Keratinocyte (primary cell): ENCODE results near the gene CDK15. TPM values are rescaled to one million over a fixed set of nuclear protein-coding genes. Genes with fewer than 3 reads are reported as not detected.
A peak's percentile ranks its signal among the peaks of the same experiment; 100 is the strongest.
"Not testable (repeated sequence)": the region's sequence is repeated elsewhere in the genome, so short reads cannot be mapped to it uniquely, and the experiment has no call there.

ENCODE experiments used
- DNase-seq: peaks from one replicate; pipeline ENCODE4 v3.0.0-alpha.2; 2011; ENCODE audit warnings: low read depth, missing footprints, low spot score
- FAIRE-seq: peaks from 2 replicates; lab custom pipeline; 2011; peaks lifted over from hg19 to GRCh38; lab: Jason Lieb, UNC
- H2AFZ ChIP-seq: 2 replicates; pipeline ENCODE4 v1.6.0; 2012; ENCODE audit warnings: low read length, control low read depth, inconsistent platforms; ENCODE audit not compliant: control insufficient read depth
- H3K27ac ChIP-seq: 2 replicates; pipeline ENCODE4 v1.5.1; 2011; ENCODE audit warnings: low read length; ENCODE audit not compliant: control insufficient read depth, insufficient read depth
- H3K27me3 ChIP-seq: 3 replicates; pipeline ENCODE4 v1.6.0; 2011; ENCODE audit warnings: low read length; ENCODE audit not compliant: control insufficient read depth, insufficient read depth; ENCODE audit errors: extremely low read depth
- H3K36me3 ChIP-seq, 2 experiments: 2 replicates in 1 of 2; 3 replicates in 1 of 2; pipeline ENCODE4 v1.5.1; 2011; ENCODE audit warnings: low read length in 2 of 2, mild to moderate bottlenecking in 1 of 2; ENCODE audit not compliant: control insufficient read depth in 2 of 2, insufficient read depth in 2 of 2; ENCODE audit errors: extremely low read depth in 1 of 2
- H3K4me1 ChIP-seq: 3 replicates; pipeline ENCODE4 v1.5.1; 2011; ENCODE audit warnings: low read length; ENCODE audit not compliant: control insufficient read depth, insufficient read depth; ENCODE audit errors: extremely low read depth
- H3K4me2 ChIP-seq: 3 replicates; pipeline ENCODE4 v1.6.0; 2011; ENCODE audit warnings: low read depth, low read length; ENCODE audit not compliant: control insufficient read depth, insufficient read depth; ENCODE audit errors: extremely low read depth
- H3K4me3 ChIP-seq, 3 experiments: fragments of 200-600 bp in 1 of 3; sonication (generic) in 1 of 3; 2 replicates in 2 of 3; 3 replicates in 1 of 3; pipeline ENCODE4 v1.5.1; 2011 to 2016; ENCODE audit warnings: low read length in 3 of 3, mild to moderate bottlenecking in 3 of 3, control low read depth in 2 of 3, inconsistent platforms in 1 of 3, low read depth in 1 of 3, mixed read lengths in 1 of 3, mixed run types in 1 of 3, moderate library complexity in 1 of 3; ENCODE audit not compliant: control insufficient read depth in 2 of 3, insufficient read depth in 2 of 3; ENCODE audit errors: extremely low read depth in 1 of 3
- H3K79me2 ChIP-seq: 2 replicates; pipeline ENCODE4 v1.6.0; 2012; ENCODE audit warnings: low read length; ENCODE audit not compliant: control insufficient read depth, insufficient read depth
- H3K9ac ChIP-seq: 3 replicates; pipeline ENCODE4 v1.6.0; 2011; ENCODE audit warnings: low read length; ENCODE audit not compliant: control insufficient read depth, insufficient read depth; ENCODE audit errors: extremely low read depth
- H3K9me1 ChIP-seq: 3 replicates; pipeline ENCODE4 v1.6.0; 2011; ENCODE audit warnings: low read length; ENCODE audit not compliant: control insufficient read depth, insufficient read depth; ENCODE audit errors: extremely low read depth
- H3K9me3 ChIP-seq: 2 replicates; pipeline ENCODE4 v1.5.1; 2012; ENCODE audit warnings: low read depth, low read length; ENCODE audit not compliant: control insufficient read depth
- H4K20me1 ChIP-seq: 3 replicates; pipeline ENCODE4 v1.6.0; 2011; ENCODE audit warnings: low read length; ENCODE audit not compliant: control insufficient read depth, insufficient read depth; ENCODE audit errors: extremely low read depth
- EZH2 ChIP-seq: IDR thresholded peaks from one replicate; pipeline ENCODE4 v1.6.1; 2012; ENCODE audit warnings: inconsistent platforms, mild to moderate bottlenecking, low read length, moderate library complexity
- dilution Hi-C: fragments of 300-500 bp; cut with MboI; formaldehyde crosslinking; loops from one replicate; pipeline ENCODE4 v1.7.0; 2020; ENCODE audit warnings: low sequenced_read_pairs; ENCODE audit not compliant: extremely low pct_ligation_motif_present
- polyA plus RNA-seq, 5 experiments: library from polyadenylated mRNA; depleted of rRNA in 3 of 5; stranded (reverse) in 3 of 5; stranded (forward) in 1 of 5; unstranded in 1 of 5; fragments of >200 nt; gene quantifications; 1 replicate in 1 of 5; 2 replicates in 3 of 5; 3 replicates in 1 of 5; pipeline versions ENCODE4 v1.2.1 to v1.2.3, GENCODE V29; 2011 to 2012; ENCODE audit warnings: missing spikeins in 2 of 5, low read depth in 1 of 5, low replicate concordance in 1 of 5
- TF ChIP-seq, protein P1 (sequence below), 3 experiments: IDR thresholded peaks in 1 of 3; conservative IDR thresholded peaks in 1 of 3; optimal IDR thresholded peaks in 1 of 3; 2 replicates in 2 of 3; 3 replicates in 1 of 3; pipeline versions ENCODE3 to v1.5.1; 2011; ENCODE audit warnings: low read length in 3 of 3, mild to moderate bottlenecking in 3 of 3, moderate library complexity in 2 of 3, control low read depth in 1 of 3, inconsistent platforms in 1 of 3; ENCODE audit not compliant: insufficient read depth in 2 of 3; ENCODE audit errors: extremely low read depth in 1 of 3

CDK15 gene
- polyA plus RNA-seq, 1 donor (not counting 4 experiments of a cell fraction or from before 2014, with no cell fraction given), result 0.96 TPM

DNA sequence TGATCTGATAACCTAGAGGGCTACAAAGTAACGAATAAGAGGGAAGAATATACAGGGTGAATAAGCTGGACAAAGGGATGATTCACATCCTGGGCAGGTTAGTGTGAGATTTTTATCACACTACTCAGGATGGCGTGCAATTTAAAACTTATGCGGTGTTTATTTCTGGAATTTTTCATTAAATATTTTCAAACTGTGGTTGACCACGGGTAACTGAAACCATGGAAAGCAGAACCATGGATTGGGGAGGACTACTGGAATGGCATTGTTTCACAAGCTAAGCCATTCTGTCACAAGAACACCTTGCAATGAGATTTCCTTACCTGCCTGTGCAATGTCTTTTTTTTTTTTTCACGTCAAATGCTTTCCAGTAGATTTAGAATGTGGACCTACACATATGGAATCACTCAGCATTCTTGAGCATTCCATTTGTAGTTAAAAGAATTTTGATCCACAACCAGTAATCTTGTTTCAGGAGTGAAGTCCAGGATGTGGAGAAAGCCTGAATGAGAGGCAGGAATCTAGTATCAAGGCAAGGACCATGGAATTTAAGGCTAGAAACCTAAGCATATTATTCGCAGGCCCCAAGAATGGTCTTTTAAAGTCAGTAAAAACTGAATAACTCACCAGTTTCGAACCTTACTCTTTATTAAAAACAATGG is 8.0 kb upstream of the CDK15 start:
- Histone ChIP-seq H3K4me3 (no peak overlapping the region), H4K20me1 (no peaks in the 10 kb centered on the region), H3K4me2 (peak overlapping the region; percentile 57), H3K27me3 (no peaks in the 10 kb centered on the region), H3K9ac (no peak overlapping the region), H2AFZ (peak overlapping the region; percentile 29), H3K36me3 (no peaks in the 10 kb centered on the region), H3K27ac (peak overlapping the region; percentile 70), H3K9me1 (no peaks in the 10 kb centered on the region), H3K79me2 (no peaks in the 10 kb centered on the region), H3K4me1 (peaks cover 21% of the 10 kb centered on the region), H3K9me3 (no peaks in the 10 kb centered on the region)
- FAIRE-seq (peak; percentile 93), DNase-seq (no peak)
- dilution Hi-C loops, result no loop called here
- TF ChIP-seq, protein P1, sequence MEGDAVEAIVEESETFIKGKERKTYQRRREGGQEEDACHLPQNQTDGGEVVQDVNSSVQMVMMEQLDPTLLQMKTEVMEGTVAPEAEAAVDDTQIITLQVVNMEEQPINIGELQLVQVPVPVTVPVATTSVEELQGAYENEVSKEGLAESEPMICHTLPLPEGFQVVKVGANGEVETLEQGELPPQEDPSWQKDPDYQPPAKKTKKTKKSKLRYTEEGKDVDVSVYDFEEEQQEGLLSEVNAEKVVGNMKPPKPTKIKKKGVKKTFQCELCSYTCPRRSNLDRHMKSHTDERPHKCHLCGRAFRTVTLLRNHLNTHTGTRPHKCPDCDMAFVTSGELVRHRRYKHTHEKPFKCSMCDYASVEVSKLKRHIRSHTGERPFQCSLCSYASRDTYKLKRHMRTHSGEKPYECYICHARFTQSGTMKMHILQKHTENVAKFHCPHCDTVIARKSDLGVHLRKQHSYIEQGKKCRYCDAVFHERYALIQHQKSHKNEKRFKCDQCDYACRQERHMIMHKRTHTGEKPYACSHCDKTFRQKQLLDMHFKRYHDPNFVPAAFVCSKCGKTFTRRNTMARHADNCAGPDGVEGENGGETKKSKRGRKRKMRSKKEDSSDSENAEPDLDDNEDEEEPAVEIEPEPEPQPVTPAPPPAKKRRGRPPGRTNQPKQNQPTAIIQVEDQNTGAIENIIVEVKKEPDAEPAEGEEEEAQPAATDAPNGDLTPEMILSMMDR (optimal IDR thresholded peaks at IDR 0.05 in 1 of 3, IDR thresholded peaks at IDR 0.05 in 1 of 3, conservative IDR thresholded peaks at IDR 0.05 in 1 of 3; ENCODE audit: extremely low read depth in 1 of 3, insufficient read depth in 2 of 3, low read length in 3 of 3), result no peak
- no peak for TF ChIP-seq EZH2

DNA sequence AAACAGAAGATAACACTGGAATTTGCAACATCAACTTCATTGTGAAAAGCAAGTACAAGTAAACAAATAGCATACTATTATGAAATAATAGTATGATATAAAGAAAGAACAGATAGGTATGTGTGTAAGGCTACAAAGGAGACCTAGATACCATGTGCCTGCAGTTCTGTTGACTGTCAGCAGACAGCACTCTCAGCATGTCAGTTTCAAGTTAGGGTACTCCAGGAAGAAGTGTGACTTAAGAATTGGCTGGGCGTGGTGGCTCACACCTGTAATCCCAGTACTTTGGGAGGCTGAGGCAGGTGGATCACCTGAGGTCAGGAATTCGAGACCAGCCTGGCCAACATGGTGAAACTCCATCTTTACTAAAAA is 7.4 kb upstream of the CDK15 start:
- H3K79me2 ChIP-seq, H3K9me1 ChIP-seq, H3K9me3 ChIP-seq, FAIRE-seq, dilution Hi-C loops, H3K36me3 ChIP-seq, H3K4me2 ChIP-seq, H4K20me1 ChIP-seq, DNase-seq, H3K4me3 ChIP-seq, H3K9ac ChIP-seq, H3K27me3 ChIP-seq: not testable (repeated sequence)
- TF ChIP-seq, protein P1 (optimal IDR thresholded peaks at IDR 0.05 in 1 of 3, IDR thresholded peaks at IDR 0.05 in 1 of 3, conservative IDR thresholded peaks at IDR 0.05 in 1 of 3; ENCODE audit: extremely low read depth in 1 of 3, insufficient read depth in 2 of 3, low read length in 3 of 3), result peak; percentile 36 to 75 (median 39)
- H3K27ac ChIP-seq, result peak overlapping the region; percentile 70
- peaks cover 22% of the 10 kb centered on the region for H3K4me1 ChIP-seq
- H2AFZ ChIP-seq, result peak overlapping the region; percentile 29
